H9 (cell line): ENCODE data around the gene CCNT1. TPM values are rescaled to one million over a fixed set of nuclear protein-coding genes. Genes with fewer than 3 reads are reported as not detected.

Source experiments
- DNase-seq: peaks from one replicate; pipeline ENCODE4 v3.0.0-alpha.2; 2017
- H2AFZ ChIP-seq: one replicate; pipeline ENCODE4 v1.6.1; 2013; ENCODE audit warnings: mild to moderate bottlenecking, low read length, control low read depth, moderate library complexity
- H2AK5ac ChIP-seq: 2 replicates; pipeline ENCODE4 v1.6.1; 2013; ENCODE audit warnings: low read length, control low read depth, mixed read lengths; ENCODE audit not compliant: insufficient read length
- H2BK120ac ChIP-seq: one replicate; pipeline ENCODE4 v1.6.1; 2013; ENCODE audit warnings: low read depth, mild to moderate bottlenecking, low read length, control low read depth, inconsistent platforms; ENCODE audit not compliant: poor library complexity, severe bottlenecking
- H2BK12ac ChIP-seq: 2 replicates; pipeline ENCODE4 v1.6.1; 2013; ENCODE audit warnings: low read length, control low read depth, mixed read lengths, low read depth; ENCODE audit not compliant: insufficient read length
- H2BK15ac ChIP-seq: 2 replicates; pipeline ENCODE4 v1.6.1; 2013; ENCODE audit warnings: low read depth, low read length, control low read depth
- H2BK20ac ChIP-seq: one replicate; pipeline ENCODE4 v1.6.1; 2013; ENCODE audit warnings: low read depth, mild to moderate bottlenecking, low read length, control low read depth, inconsistent platforms; ENCODE audit not compliant: poor library complexity, severe bottlenecking
- H2BK5ac ChIP-seq: 2 replicates; pipeline ENCODE4 v1.6.1; 2013; ENCODE audit warnings: low read length, control low read depth, mixed read lengths; ENCODE audit not compliant: insufficient read length
- H3K14ac ChIP-seq: 2 replicates; pipeline ENCODE4 v1.6.1; 2013; ENCODE audit warnings: low read length, control low read depth; ENCODE audit not compliant: insufficient read depth
- H3K18ac ChIP-seq: 2 replicates; pipeline ENCODE4 v1.6.1; 2013; ENCODE audit warnings: low read depth, mild to moderate bottlenecking, mixed read lengths, low read length, control low read depth; ENCODE audit not compliant: insufficient read length
- H3K23ac ChIP-seq: 2 replicates; pipeline ENCODE4 v1.6.1; 2013; ENCODE audit warnings: low read length, control low read depth, mixed read lengths, low read depth; ENCODE audit not compliant: insufficient read length
- H3K23me2 ChIP-seq: 2 replicates; pipeline ENCODE4 v1.6.1; 2013; ENCODE audit warnings: low read depth, mild to moderate bottlenecking, mixed read lengths, low read length, control low read depth; ENCODE audit not compliant: insufficient read length, poor library complexity, severe bottlenecking
- H3K27ac ChIP-seq: 2 replicates; pipeline ENCODE4 v1.5.1; 2013; ENCODE audit warnings: low read length, control low read depth, mixed read lengths, low read depth; ENCODE audit not compliant: insufficient read length
- H3K27me3 ChIP-seq: 2 replicates; pipeline ENCODE4 v1.6.1; 2013; ENCODE audit warnings: low read length, control low read depth, inconsistent platforms; ENCODE audit not compliant: insufficient read depth
- H3K4ac ChIP-seq: 2 replicates; pipeline ENCODE4 v1.6.1; 2013; ENCODE audit warnings: low read depth, mild to moderate bottlenecking, control low read depth, inconsistent platforms, low read length, moderate library complexity
- H3K4me1 ChIP-seq: 2 replicates; pipeline ENCODE4 v1.6.1; 2013; ENCODE audit warnings: low read length, control low read depth, inconsistent platforms; ENCODE audit not compliant: insufficient read depth
- H3K4me2 ChIP-seq: 2 replicates; pipeline ENCODE4 v1.6.1; 2013; ENCODE audit warnings: low read length, control low read depth, mixed read lengths; ENCODE audit not compliant: insufficient read length, insufficient read depth
- H3K56ac ChIP-seq: 2 replicates; pipeline ENCODE4 v1.6.1; 2013; ENCODE audit warnings: low read depth, mild to moderate bottlenecking, mixed read lengths, low read length, control low read depth; ENCODE audit not compliant: insufficient read length
- H3K79me1 ChIP-seq: 2 replicates; pipeline ENCODE4 v1.6.1; 2013; ENCODE audit warnings: low read depth, mild to moderate bottlenecking, moderate library complexity, low read length, control low read depth, inconsistent platforms; ENCODE audit not compliant: insufficient read depth, poor library complexity, severe bottlenecking
- H3K79me2 ChIP-seq: 2 replicates; pipeline ENCODE4 v1.6.1; 2013; ENCODE audit warnings: low read length, control low read depth, inconsistent platforms; ENCODE audit not compliant: insufficient read depth
- H3K9ac ChIP-seq: 2 replicates; pipeline ENCODE4 v1.6.1; 2013; ENCODE audit warnings: low read length, control low read depth, mixed read lengths; ENCODE audit not compliant: insufficient read length; ENCODE audit errors: extremely low read depth
- H3K9me3 ChIP-seq: one replicate; pipeline ENCODE4 v1.6.1; 2013; ENCODE audit warnings: low read depth, low read length, inconsistent platforms; ENCODE audit not compliant: control insufficient read depth
- H3T11ph ChIP-seq: one replicate; pipeline ENCODE4 v1.6.1; 2013; ENCODE audit warnings: mild to moderate bottlenecking, low read length, control low read depth, inconsistent platforms
- H4K20me1 ChIP-seq: one replicate; pipeline ENCODE4 v1.6.1; 2013; ENCODE audit not compliant: control insufficient read depth, insufficient read length, insufficient read depth
- H4K5ac ChIP-seq: 2 replicates; pipeline ENCODE4 v1.6.1; 2013; ENCODE audit warnings: low read depth, mild to moderate bottlenecking, mixed read lengths, low read length, control low read depth; ENCODE audit not compliant: insufficient read length
- H4K8ac ChIP-seq: replicated peaks from 2 replicates; pipeline ENCODE4 v1.6.1; 2013; ENCODE audit warnings: low read length, control low read depth, mixed read lengths, low read depth; ENCODE audit not compliant: insufficient read length
- H4K91ac ChIP-seq: 2 replicates; pipeline ENCODE4 v1.6.1; 2013; ENCODE audit warnings: low read depth, mild to moderate bottlenecking, moderate library complexity, mixed read lengths, low read length, control low read depth; ENCODE audit not compliant: insufficient read length
- H3K27ac Mint-ChIP-seq, 3 experiments: 2 replicates in 2 of 3; 3 replicates in 1 of 3; pipeline ENCODE4 v1.8.0; 2020 to 2021; ENCODE audit warnings: mixed read lengths in 3 of 3, mild to moderate bottlenecking in 1 of 3, moderate library complexity in 1 of 3
- H3K27me3 Mint-ChIP-seq: 2 replicates; pipeline ENCODE4 v1.8.0; 2021; ENCODE audit warnings: low read depth, mild to moderate bottlenecking, moderate library complexity, mixed read lengths
- H3K36me3 Mint-ChIP-seq, 3 experiments: 2 replicates in 2 of 3; 3 replicates in 1 of 3; pipeline ENCODE4 v1.8.0; 2020 to 2021; ENCODE audit warnings: low read depth in 3 of 3, mixed read lengths in 3 of 3; ENCODE audit not compliant: insufficient read depth in 1 of 3
- H3K4me1 Mint-ChIP-seq, 2 experiments: 2 replicates each; pipeline ENCODE4 v1.8.0; 2020; ENCODE audit warnings: mixed read lengths in 2 of 2
- H3K4me3 Mint-ChIP-seq, 2 experiments: 2 replicates in 1 of 2; 3 replicates in 1 of 2; pipeline ENCODE4 v1.8.0; 2020 to 2021; ENCODE audit warnings: mild to moderate bottlenecking in 2 of 2, mixed read lengths in 2 of 2, moderate library complexity in 1 of 2
- H3K9me3 Mint-ChIP-seq, 2 experiments: 2 replicates in 1 of 2; 3 replicates in 1 of 2; pipeline ENCODE4 v1.8.0; 2020; ENCODE audit warnings: mild to moderate bottlenecking in 2 of 2, mixed read lengths in 2 of 2, moderate library complexity in 1 of 2
- CTCF ChIP-seq: fragments of 200-600 bp; sonication (generic); conservative IDR thresholded peaks from 3 replicates; pipeline ENCODE4 v1.8.0; 2021; ENCODE audit warnings: antibody characterized with exemption, mild to moderate bottlenecking
- WGBS: extraction: QIAGEN DNeasy Blood & Tissue Kit; methylation state at CpG from one replicate; pipeline ENCODE4 v1.1.7; 2013; ENCODE audit warnings: missing lambda C conversion rate, low lambda C conversion rate, mixed read lengths; ENCODE audit not compliant: insufficient read length; ENCODE audit errors: extremely low coverage; 5-methylcytosine and 5-hydroxymethylcytosine counted together
- total RNA-seq: library from RNA; stranded (reverse); gene quantifications from 2 replicates; pipeline ENCODE4 v1.2.1, GENCODE V29; 2021

Gene CCNT1
- total RNA-seq, 1 experiment from 2014 or later, result 53.1 TPM

- WGBS, result no CpG with 5 or more reads among the region's 9 CpGs
- Mint-ChIP-seq H3K36me3 (no peaks in the 10 kb centered on the region), H3K4me1 (no peaks in the 10 kb centered on the region), H3K27ac (no peak overlapping the region), H3K9me3 (no peaks in the 10 kb centered on the region), H3K27me3 (peaks cover 13% of the 10 kb centered on the region), H3K4me3 (no peak overlapping the region)
- no peak overlapping the region for H2BK15ac ChIP-seq
- no peak overlapping the region for H3K23ac ChIP-seq
- H3K4me1 ChIP-seq, result no peaks in the 10 kb centered on the region
- no peaks in the 10 kb centered on the region for H3K79me2 ChIP-seq
- no peak overlapping the region for H2BK120ac ChIP-seq
- H3K9ac ChIP-seq, result no peak overlapping the region
- no peaks in the 10 kb centered on the region for H3K79me1 ChIP-seq
- no peak for DNase-seq
- H3K4me2 ChIP-seq, result no peak overlapping the region
- no peak overlapping the region for H2AK5ac ChIP-seq
- H3K27ac ChIP-seq, result no peak overlapping the region
- no peaks in the 10 kb centered on the region for H4K20me1 ChIP-seq
- H3K27me3 ChIP-seq, result no peaks in the 10 kb centered on the region
- H3K23me2 ChIP-seq, result no peaks in the 10 kb centered on the region
- no peak overlapping the region for H3K4ac ChIP-seq
- H3K14ac ChIP-seq, result no peak overlapping the region
- no peaks in the 10 kb centered on the region for H3K9me3 ChIP-seq
- H2AFZ ChIP-seq, result no peak overlapping the region
- H2BK20ac ChIP-seq, result no peak overlapping the region
- no peak overlapping the region for H2BK12ac ChIP-seq
- H4K8ac ChIP-seq, result no peak overlapping the region
- TF ChIP-seq CTCF, result no peak
- no peak overlapping the region for H4K5ac ChIP-seq
- H3T11ph ChIP-seq, result no peak overlapping the region
- H4K91ac ChIP-seq, result no peak overlapping the region
- H2BK5ac ChIP-seq, result no peak overlapping the region
- H3K56ac ChIP-seq, result no peak overlapping the region
- no peak overlapping the region for H3K18ac ChIP-seq
Measured at GRCh38 chr12:48744251-48745008, 27.9 kb upstream of the CCNT1 start.
